A673 (cell line): Measurements from ENCODE around the gene TFEC.

ENCODE experiments used
- EZH2 ChIP-seq: fragments of 200-600 bp; sonication (generic); IDR thresholded peaks from 2 replicates; pipeline ENCODE4 v1.6.1; 2017; ENCODE audit warnings: borderline replicate concordance, low read depth, mild to moderate bottlenecking, mixed read lengths, antibody characterized with exemption, low read length; ENCODE audit not compliant: poor library complexity, severe bottlenecking
- TF ChIP-seq, protein P1 (sequence below): fragments of 300-800, 200-600 bp; sonication (generic); conservative IDR thresholded peaks from 2 replicates; pipeline ENCODE4 v1.5.1; 2017; ENCODE audit warnings: low read depth, mild to moderate bottlenecking, antibody characterized with exemption, low read length, moderate library complexity, mixed read lengths

DNA sequence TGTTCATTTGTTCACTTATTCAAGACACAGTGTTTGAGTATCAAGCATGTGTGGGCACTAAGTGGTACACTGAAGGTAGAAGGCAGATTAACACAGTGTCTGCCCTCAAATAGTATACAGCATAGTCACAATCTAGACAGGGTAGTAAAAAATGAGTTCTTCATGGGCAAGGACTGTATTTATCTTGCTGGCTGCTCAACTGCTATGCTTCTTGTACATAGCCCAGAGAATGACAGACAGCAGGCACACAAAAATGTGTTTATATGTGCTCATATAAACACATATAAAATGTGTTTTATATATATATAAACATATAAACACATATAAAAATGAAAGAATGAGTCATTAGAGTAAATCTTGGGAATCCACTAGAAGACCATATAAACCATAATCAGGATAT is 43.1 kb downstream of the TFEC start:
- TF ChIP-seq, protein P1, sequence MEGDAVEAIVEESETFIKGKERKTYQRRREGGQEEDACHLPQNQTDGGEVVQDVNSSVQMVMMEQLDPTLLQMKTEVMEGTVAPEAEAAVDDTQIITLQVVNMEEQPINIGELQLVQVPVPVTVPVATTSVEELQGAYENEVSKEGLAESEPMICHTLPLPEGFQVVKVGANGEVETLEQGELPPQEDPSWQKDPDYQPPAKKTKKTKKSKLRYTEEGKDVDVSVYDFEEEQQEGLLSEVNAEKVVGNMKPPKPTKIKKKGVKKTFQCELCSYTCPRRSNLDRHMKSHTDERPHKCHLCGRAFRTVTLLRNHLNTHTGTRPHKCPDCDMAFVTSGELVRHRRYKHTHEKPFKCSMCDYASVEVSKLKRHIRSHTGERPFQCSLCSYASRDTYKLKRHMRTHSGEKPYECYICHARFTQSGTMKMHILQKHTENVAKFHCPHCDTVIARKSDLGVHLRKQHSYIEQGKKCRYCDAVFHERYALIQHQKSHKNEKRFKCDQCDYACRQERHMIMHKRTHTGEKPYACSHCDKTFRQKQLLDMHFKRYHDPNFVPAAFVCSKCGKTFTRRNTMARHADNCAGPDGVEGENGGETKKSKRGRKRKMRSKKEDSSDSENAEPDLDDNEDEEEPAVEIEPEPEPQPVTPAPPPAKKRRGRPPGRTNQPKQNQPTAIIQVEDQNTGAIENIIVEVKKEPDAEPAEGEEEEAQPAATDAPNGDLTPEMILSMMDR: no peak
- no peak for TF ChIP-seq EZH2
